ENCODE results near the gene OLFM1.
A peak's percentile ranks its signal among the peaks of the same experiment; 100 is the strongest.
"Not testable (repeated sequence)": the region's sequence is repeated elsewhere in the genome, so short reads cannot be mapped to it uniquely, and the experiment has no call there.

The OLFM1 gene

GRCh38 chr9:135156525-135157510, 69.3 kb downstream of the OLFM1 start:
- peak in 1 of 2 experiments; percentile 5 for DNase-seq

DNA sequence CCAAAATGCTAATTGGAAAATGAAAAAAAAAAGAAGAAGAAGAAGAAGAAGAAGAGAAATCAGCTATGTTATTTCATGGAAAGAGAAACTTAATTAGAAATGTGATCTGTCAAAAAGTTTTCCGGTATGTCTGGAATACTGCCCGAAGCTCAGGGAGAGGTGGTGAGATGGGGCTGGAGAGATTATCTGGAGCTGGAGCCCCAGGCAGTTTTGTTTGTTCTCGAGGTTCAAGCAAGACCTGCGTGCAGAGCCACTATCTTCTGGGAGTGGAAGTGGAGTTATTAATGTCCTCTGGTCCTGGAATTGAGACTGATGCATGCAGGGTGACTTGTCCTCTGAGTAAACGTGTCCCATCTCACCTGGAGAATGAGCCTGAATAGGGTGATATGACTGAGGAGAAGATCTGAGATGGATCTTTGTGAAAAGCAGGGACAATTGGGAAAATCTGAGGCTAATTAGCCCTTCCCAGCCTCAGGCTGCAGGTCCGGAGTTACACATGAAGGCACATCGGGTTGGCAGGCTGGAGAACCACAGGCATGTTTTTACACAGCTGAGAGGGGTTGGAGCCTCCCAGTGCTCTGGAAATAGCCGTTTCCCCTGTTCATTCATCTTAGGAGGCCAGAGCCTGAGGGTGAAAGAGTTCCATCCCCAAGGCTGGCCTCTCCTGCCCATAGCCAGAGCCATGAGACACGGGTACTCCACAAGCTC, 70.5 kb downstream of the OLFM1 start:
- DNase-seq = no peak

- DNase-seq = no peak
Measured at GRCh38 chr9:135158564-135158937, 71.1 kb downstream of the OLFM1 start.

GRCh38 chr9:135159801-135160200, 72.3 kb downstream of the OLFM1 start:
- DNase-seq = no peak

- no peak for DNase-seq
Measured at GRCh38 chr9:135160862-135161261, 73.4 kb downstream of the OLFM1 start.

- not testable (repeated sequence) for DNase-seq
Measured at GRCh38 chr9:135162599-135162998, 75.1 kb downstream of the OLFM1 start.

- no peak for DNase-seq
Measured at GRCh38 chr9:135163023-135163780, 75.7 kb downstream of the OLFM1 start.

DNA sequence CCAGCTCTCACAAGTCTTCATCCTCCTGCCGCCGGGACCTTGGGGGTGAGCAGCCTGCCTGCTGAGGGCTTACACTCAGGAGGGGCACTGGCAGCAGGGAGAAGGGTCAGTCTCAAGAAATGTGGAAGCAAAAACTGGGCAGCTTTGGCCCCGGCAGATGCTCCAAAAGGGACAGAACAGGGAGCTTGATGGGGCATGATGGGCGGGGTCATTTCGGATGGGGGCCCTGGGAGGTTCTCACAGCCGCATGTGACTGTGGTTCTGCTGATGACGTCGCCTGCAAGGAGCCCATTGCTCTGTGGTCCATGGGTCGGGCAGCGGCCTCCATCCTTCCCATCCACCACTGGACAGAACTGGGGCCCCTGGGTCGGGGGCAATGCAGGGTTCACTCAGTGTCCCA, 76.6 kb downstream of the OLFM1 start:
- DNase-seq = no peak

DNA sequence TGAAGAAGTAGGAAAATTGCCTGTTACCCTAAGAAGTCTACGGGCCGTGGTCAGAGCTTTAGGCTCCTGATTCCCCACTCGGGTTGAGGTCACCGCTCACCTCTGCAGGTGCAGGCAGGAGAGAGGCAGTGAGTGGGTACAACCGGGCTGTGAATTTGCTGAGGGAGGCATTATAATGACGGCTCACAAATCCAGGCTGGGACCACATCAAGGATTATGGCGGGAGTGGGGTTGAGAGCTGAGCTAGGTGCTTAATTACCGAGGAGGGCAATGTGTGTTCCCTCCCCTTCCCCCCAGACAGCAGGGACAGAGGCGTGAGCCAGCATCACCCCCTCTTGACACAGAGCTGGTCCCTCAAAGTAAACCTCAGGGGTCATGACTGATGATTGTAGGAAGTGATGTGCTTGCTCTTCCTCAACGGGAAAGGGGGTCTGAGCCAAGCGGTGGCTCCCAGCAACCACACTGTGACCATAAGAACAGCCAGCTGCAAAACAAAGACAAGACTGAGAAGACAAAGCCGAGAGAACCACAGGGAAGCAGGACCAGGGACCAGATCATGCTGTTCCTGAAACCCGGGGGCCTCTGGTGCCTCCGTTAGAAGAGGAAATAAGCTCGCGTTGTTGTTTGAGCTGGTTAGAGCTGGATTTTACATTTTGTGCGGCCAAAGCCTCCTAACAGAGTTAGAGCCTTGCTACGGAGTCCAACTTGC, 77.7 kb downstream of the OLFM1 start:
- DNase-seq = no peak

- DNase-seq = no peak
Measured at GRCh38 chr9:135165756-135166519, 78.5 kb downstream of the OLFM1 start.

DNA sequence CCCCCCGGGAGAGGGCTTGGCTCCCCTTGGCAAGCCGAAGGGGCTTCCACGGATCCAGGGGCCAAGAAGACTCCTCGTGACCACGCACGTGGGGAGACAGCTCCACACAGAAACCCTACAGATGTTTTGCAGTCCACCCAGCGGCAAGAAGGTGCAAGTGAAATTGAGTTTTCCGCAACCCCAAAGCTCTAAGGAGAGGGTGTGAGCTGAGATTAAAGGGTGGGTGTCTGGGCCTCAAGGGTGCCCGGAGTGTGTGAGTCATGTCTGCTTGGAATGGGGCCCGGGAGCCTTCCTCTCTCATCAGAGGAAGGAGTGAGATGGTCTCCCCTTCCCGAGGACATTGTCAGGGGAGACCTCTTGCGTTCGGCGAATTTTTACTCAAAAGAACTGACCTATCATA, 79.1 kb downstream of the OLFM1 start:
- DNase-seq = no peak

DNA sequence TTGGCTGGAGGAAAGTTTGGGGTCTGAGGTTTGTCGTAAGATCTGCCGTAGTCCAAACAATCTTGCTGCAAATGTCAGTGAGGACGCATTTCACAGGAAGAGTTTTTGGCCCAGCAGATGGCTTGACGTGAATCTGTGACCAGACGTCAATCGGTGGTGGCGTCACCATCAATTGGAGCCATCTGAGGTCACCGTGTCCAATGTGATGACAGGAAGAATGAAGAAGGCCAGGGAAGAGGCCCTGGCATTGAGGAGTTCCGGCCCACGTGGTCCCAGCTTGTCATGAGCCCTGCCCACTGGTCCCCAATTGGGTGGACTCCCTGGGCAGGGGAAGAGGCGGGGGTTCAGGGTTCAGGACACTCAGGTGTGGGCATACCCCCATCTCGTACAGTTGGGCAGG, 79.9 kb downstream of the OLFM1 start:
- DNase-seq = no peak

DNA sequence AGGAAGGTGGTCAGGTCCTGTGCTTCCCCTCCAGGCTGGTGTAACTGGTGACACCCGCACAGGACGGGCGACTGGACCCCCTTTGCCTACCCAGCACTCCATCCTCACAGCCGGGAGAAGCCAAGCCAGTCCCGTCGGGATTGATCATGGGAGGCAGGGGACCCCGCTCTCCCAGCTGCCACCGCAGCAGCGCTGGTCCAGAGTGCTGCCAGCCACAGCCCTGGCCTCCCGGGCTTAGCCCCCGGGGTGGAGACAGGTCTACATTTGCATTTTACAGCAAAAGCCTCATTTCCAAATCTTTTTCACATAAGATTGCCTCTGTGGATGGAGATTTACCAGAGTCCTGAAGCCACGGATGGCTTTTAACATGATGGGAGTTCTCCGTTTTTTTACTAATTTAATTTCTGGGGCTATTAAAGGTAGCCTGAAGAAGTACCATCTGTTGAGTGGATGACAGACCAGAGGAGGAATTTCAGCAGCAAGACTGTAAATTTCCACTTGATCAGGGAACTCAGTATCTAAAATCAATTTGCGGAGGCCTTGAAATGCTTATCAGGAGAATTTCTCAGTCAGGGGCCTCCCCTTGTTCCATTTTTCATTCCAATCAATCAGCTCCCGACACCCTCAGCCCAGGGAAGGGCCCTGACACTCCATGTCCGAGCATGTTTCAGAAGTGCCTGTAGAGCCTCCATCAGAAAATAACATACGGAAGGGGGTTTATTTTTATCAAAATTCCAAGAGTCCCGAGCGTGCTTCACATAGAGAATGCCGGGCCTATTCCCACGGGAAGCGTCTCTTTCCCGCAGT, 80.6 kb downstream of the OLFM1 start:
- no peak for DNase-seq

- no peak for DNase-seq
Measured at GRCh38 chr9:135169709-135170226, 82.3 kb downstream of the OLFM1 start.

GRCh38 chr9:135170535-135170934, 83.1 kb downstream of the OLFM1 start:
- no peak for DNase-seq

All from stimulated activated CD4-positive, alpha-beta T cell treated with anti-CD3 and anti-CD28 coated beads, Interleukin-4, amount 100 ng/mL, for 4 hours (primary cell).